ENCODE data around the gene GAS1.

The GAS1 gene

DNA sequence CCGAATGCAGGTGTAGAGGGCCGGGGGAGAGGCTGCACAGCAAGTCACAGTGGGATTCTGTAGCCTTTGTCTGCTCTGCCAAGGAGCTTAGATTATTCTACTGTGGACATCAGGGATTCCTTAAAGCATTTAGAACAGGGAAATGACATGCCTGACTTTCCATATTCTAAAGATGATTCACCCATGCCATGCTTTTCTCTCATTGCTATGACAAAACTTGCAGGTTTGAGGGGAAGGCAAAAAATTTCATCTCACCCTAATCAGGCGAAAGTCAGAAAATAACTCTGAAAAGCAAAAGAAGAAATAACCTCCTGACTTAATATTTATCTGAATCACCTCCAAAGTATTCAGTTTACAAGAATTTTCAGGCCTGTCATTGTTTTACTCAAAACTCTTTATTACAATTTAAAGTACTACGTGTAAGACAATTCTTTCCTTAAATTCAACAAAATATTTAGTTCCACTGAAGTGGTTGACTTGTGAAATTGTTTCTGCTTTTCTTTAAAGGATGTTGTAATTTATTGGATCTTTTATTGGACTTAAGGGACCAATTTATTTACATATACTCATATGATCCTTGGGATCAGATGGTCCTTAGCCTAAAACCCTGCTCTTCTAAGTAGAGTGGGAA is 30.0 kb upstream of the GAS1 start:
- no peak overlapping the region for H3K4me3 ChIP-seq (ENCODE audit: control insufficient read depth in 1 of 7, extremely low read depth in 1 of 7, insufficient read depth in 4 of 7, low read depth in 2 of 7, low read length in 6 of 7)
- DNase-seq, result no peak
- 100% methylated on average over 3 of the region's 4 CpGs for WGBS (ENCODE audit: insufficient coverage)
- no peak overlapping the region for H3K27ac ChIP-seq (ENCODE audit: insufficient read depth in 1 of 2, low read depth in 1 of 2, low read length in 2 of 2, poor library complexity in 1 of 2, severe bottlenecking in 2 of 2)
- CTCF ChIA-PET, result no interaction called here
- H3K4me1 ChIP-seq (ENCODE audit: control extremely low read depth in 1 of 4, control insufficient read depth in 4 of 4, insufficient read depth in 4 of 4, low read length in 3 of 4), result no peaks in the 10 kb centered on the region
- H3K36me3 ChIP-seq (ENCODE audit: control insufficient read depth in 4 of 4, insufficient read depth in 4 of 4, low read length in 3 of 4), result no peaks in the 10 kb centered on the region
- H3K27me3 ChIP-seq (replicated peaks in 2 of 5; ENCODE audit: control insufficient read depth in 4 of 5, insufficient read depth in 5 of 5, low read length in 4 of 5), result peaks cover 2 to 6% (median 4%) of the 10 kb centered on the region in 5 experiments
- POLR2A ChIA-PET, result no interaction called here
- H3K9me3 ChIP-seq (ENCODE audit: control extremely low read depth in 1 of 5, control insufficient read depth in 4 of 5, insufficient read depth in 2 of 5, low read depth in 1 of 5, low read length in 4 of 5), result no peaks in the 10 kb centered on the region

- no peak overlapping the region for H3K4me3 ChIP-seq (ENCODE audit: control insufficient read depth in 1 of 7, extremely low read depth in 1 of 7, insufficient read depth in 4 of 7, low read depth in 2 of 7, low read length in 6 of 7)
- POLR2A ChIA-PET, result interaction anchor here (0.6 kb wide), 1 partner anchor 59 kb away, joined by 3 read pairs; no protein-coding TSS in a partner anchor
- no peak overlapping the region for H3K27ac ChIP-seq (ENCODE audit: insufficient read depth in 1 of 2, low read depth in 1 of 2, low read length in 2 of 2, poor library complexity in 1 of 2, severe bottlenecking in 2 of 2)
- peaks cover 2 to 6% (median 4%) of the 10 kb centered on the region in 5 experiments for H3K27me3 ChIP-seq (replicated peaks in 2 of 5; ENCODE audit: control insufficient read depth in 4 of 5, insufficient read depth in 5 of 5, low read length in 4 of 5)
- no peaks in the 10 kb centered on the region for H3K4me1 ChIP-seq (ENCODE audit: control extremely low read depth in 1 of 4, control insufficient read depth in 4 of 4, insufficient read depth in 4 of 4, low read length in 3 of 4)
- no peaks in the 10 kb centered on the region for H3K36me3 ChIP-seq (ENCODE audit: control insufficient read depth in 4 of 4, insufficient read depth in 4 of 4, low read length in 3 of 4)
- DNase-seq, result no peak
- no peaks in the 10 kb centered on the region for H3K9me3 ChIP-seq (ENCODE audit: control extremely low read depth in 1 of 5, control insufficient read depth in 4 of 5, insufficient read depth in 2 of 5, low read depth in 1 of 5, low read length in 4 of 5)
- CTCF ChIA-PET, result no interaction called here
Observed at GRCh38 chr9:86975606-86976005, 28.3 kb upstream of the GAS1 start.

DNA sequence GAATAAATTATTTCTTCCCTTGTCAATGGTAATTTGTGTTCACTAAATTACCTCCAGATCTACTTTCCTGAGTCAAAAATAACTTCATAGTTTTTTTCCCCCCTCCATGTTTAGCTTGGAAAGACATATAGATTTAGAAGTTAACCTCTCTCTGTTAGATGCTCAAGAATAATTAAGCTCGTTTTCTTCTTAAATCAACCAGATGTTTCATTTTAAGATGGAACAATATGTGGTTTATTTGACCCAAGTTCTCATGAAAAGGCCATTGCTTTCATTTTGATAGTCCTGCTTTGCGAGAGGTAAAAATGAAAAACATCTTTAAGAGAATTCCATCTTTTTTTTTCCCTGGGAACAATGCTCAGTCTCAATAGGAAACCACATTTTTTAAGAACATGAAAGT is 27.7 kb upstream of the GAS1 start:
- Histone ChIP-seq H3K27me3 (replicated peaks in 2 of 5; ENCODE audit: control insufficient read depth in 4 of 5, insufficient read depth in 5 of 5, low read length in 4 of 5) (peaks cover 2 to 6% (median 4%) of the 10 kb centered on the region in 5 experiments), H3K4me1 (ENCODE audit: control extremely low read depth in 1 of 4, control insufficient read depth in 4 of 4, insufficient read depth in 4 of 4, low read length in 3 of 4) (no peaks in the 10 kb centered on the region), H3K27ac (ENCODE audit: insufficient read depth in 1 of 2, low read depth in 1 of 2, low read length in 2 of 2, poor library complexity in 1 of 2, severe bottlenecking in 2 of 2) (no peak overlapping the region), H3K9me3 (ENCODE audit: control extremely low read depth in 1 of 5, control insufficient read depth in 4 of 5, insufficient read depth in 2 of 5, low read depth in 1 of 5, low read length in 4 of 5) (no peaks in the 10 kb centered on the region), H3K4me3 (ENCODE audit: control insufficient read depth in 1 of 7, extremely low read depth in 1 of 7, insufficient read depth in 4 of 7, low read depth in 2 of 7, low read length in 6 of 7) (no peak overlapping the region), H3K36me3 (ENCODE audit: control insufficient read depth in 4 of 4, insufficient read depth in 4 of 4, low read length in 3 of 4) (no peaks in the 10 kb centered on the region)
- WGBS (ENCODE audit: insufficient coverage), result 100% methylated on average over 1 of the region's 2 CpGs
- ChIA-PET POLR2A (interaction anchor here (0.6 kb wide), 1 partner anchor 59 kb away, joined by 3 read pairs; no protein-coding TSS in a partner anchor), CTCF (interaction anchor here (0.6 kb wide), 1 partner anchor 243 kb away, joined by 3 read pairs; no protein-coding TSS in a partner anchor)
- no peak for DNase-seq

- no peaks in the 10 kb centered on the region for H3K9me3 ChIP-seq (ENCODE audit: control extremely low read depth in 1 of 5, control insufficient read depth in 4 of 5, insufficient read depth in 2 of 5, low read depth in 1 of 5, low read length in 4 of 5)
- POLR2A ChIA-PET, result no interaction called here
- peaks cover 2 to 6% (median 4%) of the 10 kb centered on the region in 5 experiments for H3K27me3 ChIP-seq (replicated peaks in 2 of 5; ENCODE audit: control insufficient read depth in 4 of 5, insufficient read depth in 5 of 5, low read length in 4 of 5)
- no peaks in the 10 kb centered on the region for H3K4me1 ChIP-seq (ENCODE audit: control extremely low read depth in 1 of 4, control insufficient read depth in 4 of 4, insufficient read depth in 4 of 4, low read length in 3 of 4)
- H3K4me3 ChIP-seq (ENCODE audit: control insufficient read depth in 1 of 7, extremely low read depth in 1 of 7, insufficient read depth in 4 of 7, low read depth in 2 of 7, low read length in 6 of 7), result no peak overlapping the region
- no peaks in the 10 kb centered on the region for H3K36me3 ChIP-seq (ENCODE audit: control insufficient read depth in 4 of 4, insufficient read depth in 4 of 4, low read length in 3 of 4)
- 100% methylated on average over 1 of the region's 2 CpGs for WGBS (ENCODE audit: insufficient coverage)
- CTCF ChIA-PET, result interaction anchor here (0.6 kb wide), 1 partner anchor 243 kb away, joined by 3 read pairs; no protein-coding TSS in a partner anchor
- no peak for DNase-seq
- H3K27ac ChIP-seq (ENCODE audit: insufficient read depth in 1 of 2, low read depth in 1 of 2, low read length in 2 of 2, poor library complexity in 1 of 2, severe bottlenecking in 2 of 2), result no peak overlapping the region
Observed at GRCh38 chr9:86974421-86974820, 27.1 kb upstream of the GAS1 start.

DNA sequence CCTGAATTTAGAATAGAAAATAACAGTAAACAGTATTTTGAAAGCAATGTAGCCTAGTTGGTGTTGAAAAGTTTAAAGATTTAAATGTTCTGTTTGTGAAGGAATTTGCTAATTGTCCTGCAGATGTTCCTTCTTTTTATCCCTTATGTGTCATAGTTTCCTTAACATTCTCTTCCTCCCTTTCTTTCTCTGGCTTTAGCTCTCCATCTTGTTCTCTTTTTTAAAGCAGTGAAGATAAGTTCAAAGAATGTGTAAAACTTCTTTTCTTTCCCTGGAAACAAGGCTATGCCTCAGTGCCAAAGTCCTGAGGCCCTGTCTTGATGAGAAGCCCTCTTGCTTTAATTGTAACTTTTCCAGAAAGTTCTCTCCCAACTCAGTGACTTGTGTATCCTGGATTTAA is 24.4 kb upstream of the GAS1 start:
- no peak for DNase-seq
- Histone ChIP-seq H3K27me3 (replicated peaks in 2 of 5; ENCODE audit: control insufficient read depth in 4 of 5, insufficient read depth in 5 of 5, low read length in 4 of 5) (peaks cover 2 to 6% (median 4%) of the 10 kb centered on the region in 5 experiments), H3K9me3 (ENCODE audit: control extremely low read depth in 1 of 5, control insufficient read depth in 4 of 5, insufficient read depth in 2 of 5, low read depth in 1 of 5, low read length in 4 of 5) (no peaks in the 10 kb centered on the region), H3K4me1 (ENCODE audit: control extremely low read depth in 1 of 4, control insufficient read depth in 4 of 4, insufficient read depth in 4 of 4, low read length in 3 of 4) (no peaks in the 10 kb centered on the region), H3K36me3 (ENCODE audit: control insufficient read depth in 4 of 4, insufficient read depth in 4 of 4, low read length in 3 of 4) (no peaks in the 10 kb centered on the region), H3K4me3 (ENCODE audit: control insufficient read depth in 1 of 7, extremely low read depth in 1 of 7, insufficient read depth in 4 of 7, low read depth in 2 of 7, low read length in 6 of 7) (no peak overlapping the region), H3K27ac (ENCODE audit: insufficient read depth in 1 of 2, low read depth in 1 of 2, low read length in 2 of 2, poor library complexity in 1 of 2, severe bottlenecking in 2 of 2) (no peak overlapping the region)
- POLR2A ChIA-PET, result no interaction called here
- CTCF ChIA-PET, result interaction anchor here (1.0 kb wide), 1 partner anchor 10 kb away, joined by 4 read pairs; no protein-coding TSS in a partner anchor

DNA sequence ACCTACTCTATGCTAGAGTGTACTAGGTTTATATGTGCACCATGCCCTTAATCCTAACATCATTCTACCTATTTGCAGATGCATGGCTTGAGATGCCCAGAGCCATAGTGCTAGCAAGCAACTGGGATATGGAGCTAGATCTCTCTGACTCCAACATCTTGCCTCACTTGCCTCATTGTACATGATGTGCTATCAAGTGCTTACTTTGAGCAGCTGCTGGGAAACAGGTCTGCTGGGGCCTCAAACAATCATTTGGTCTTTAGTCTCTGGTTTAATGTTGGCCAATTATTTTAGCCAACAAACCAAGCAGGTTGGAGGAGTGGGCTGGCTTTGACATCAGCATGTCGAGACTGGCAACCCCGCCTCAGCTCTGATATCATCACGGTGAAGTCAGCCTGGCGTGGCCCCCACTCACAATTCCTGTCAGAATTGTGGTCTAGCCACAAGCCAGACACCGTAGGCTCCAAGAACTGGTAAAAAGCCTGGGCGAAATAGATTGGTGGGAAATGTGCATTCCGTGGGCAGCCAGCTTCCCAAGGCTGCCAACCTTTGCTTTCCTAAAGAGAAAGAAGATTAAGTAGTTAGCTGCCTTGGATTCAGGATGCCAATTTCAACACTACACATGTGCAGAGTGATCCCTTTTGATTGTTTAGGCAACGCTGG is 21.1 kb upstream of the GAS1 start:
- Histone ChIP-seq H3K9me3 (ENCODE audit: control extremely low read depth in 1 of 5, control insufficient read depth in 4 of 5, insufficient read depth in 2 of 5, low read depth in 1 of 5, low read length in 4 of 5) (no peaks in the 10 kb centered on the region), H3K36me3 (ENCODE audit: control insufficient read depth in 4 of 4, insufficient read depth in 4 of 4, low read length in 3 of 4) (no peaks in the 10 kb centered on the region), H3K4me1 (ENCODE audit: control extremely low read depth in 1 of 4, control insufficient read depth in 4 of 4, insufficient read depth in 4 of 4, low read length in 3 of 4) (no peaks in the 10 kb centered on the region), H3K4me3 (ENCODE audit: control insufficient read depth in 1 of 7, extremely low read depth in 1 of 7, insufficient read depth in 4 of 7, low read depth in 2 of 7, low read length in 6 of 7) (no peak overlapping the region), H3K27ac (ENCODE audit: insufficient read depth in 1 of 2, low read depth in 1 of 2, low read length in 2 of 2, poor library complexity in 1 of 2, severe bottlenecking in 2 of 2) (no peak overlapping the region), H3K27me3 (replicated peaks in 2 of 5; ENCODE audit: control insufficient read depth in 4 of 5, insufficient read depth in 5 of 5, low read length in 4 of 5) (peaks cover 0 to 2% (median 0%) of the 10 kb centered on the region in 5 experiments)
- CTCF ChIA-PET, result no interaction called here
- POLR2A ChIA-PET, result no interaction called here
- WGBS (ENCODE audit: insufficient coverage), result 40% methylated on average over 7 of the region's 8 CpGs
- DNase-seq, result no peak

DNA sequence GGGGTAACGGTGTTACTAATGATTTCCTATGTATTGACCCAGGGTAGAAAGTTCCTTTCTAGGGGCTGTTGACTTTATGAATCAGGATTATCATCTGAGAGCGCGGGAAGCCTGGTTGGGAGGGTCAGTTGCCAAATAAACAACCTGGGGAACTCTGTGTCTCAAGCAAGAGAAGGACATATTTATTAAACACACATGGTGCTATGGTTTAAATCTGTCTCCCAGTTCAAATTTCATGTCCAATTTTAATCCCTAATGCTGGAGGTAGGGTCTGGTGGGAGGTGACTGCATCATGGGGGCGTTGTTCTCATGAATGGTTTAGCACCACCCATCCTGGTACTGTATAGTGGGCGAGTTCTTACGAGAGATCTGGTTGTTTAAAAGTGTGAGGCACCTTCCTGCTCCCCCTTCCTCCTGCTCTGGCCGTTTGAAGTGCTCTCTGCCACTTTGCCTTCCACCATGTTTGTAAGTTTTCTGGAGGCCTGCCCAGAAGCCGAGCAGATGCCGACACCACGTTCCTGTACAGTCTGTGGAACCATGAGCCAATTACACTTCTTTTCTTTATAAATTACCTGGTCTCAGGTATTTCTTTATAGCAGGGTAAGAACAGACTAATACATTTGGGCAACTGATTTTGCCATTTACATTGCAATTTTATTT is 19.7 kb upstream of the GAS1 start:
- no peak overlapping the region for H3K27ac ChIP-seq (ENCODE audit: insufficient read depth in 1 of 2, low read depth in 1 of 2, low read length in 2 of 2, poor library complexity in 1 of 2, severe bottlenecking in 2 of 2)
- DNase-seq, result no peak
- H3K36me3 ChIP-seq (ENCODE audit: control insufficient read depth in 4 of 4, insufficient read depth in 4 of 4, low read length in 3 of 4), result no peaks in the 10 kb centered on the region
- H3K4me3 ChIP-seq (ENCODE audit: control insufficient read depth in 1 of 7, extremely low read depth in 1 of 7, insufficient read depth in 4 of 7, low read depth in 2 of 7, low read length in 6 of 7), result no peak overlapping the region
- H3K4me1 ChIP-seq (ENCODE audit: control extremely low read depth in 1 of 4, control insufficient read depth in 4 of 4, insufficient read depth in 4 of 4, low read length in 3 of 4), result no peaks in the 10 kb centered on the region
- no peaks in the 10 kb centered on the region for H3K9me3 ChIP-seq (ENCODE audit: control extremely low read depth in 1 of 5, control insufficient read depth in 4 of 5, insufficient read depth in 2 of 5, low read depth in 1 of 5, low read length in 4 of 5)
- peaks cover 0 to 4% (median 0%) of the 10 kb centered on the region in 5 experiments for H3K27me3 ChIP-seq (replicated peaks in 2 of 5; ENCODE audit: control insufficient read depth in 4 of 5, insufficient read depth in 5 of 5, low read length in 4 of 5)
- CTCF ChIA-PET, result no interaction called here
- POLR2A ChIA-PET, result no interaction called here
- WGBS (ENCODE audit: insufficient coverage), result 91% methylated on average over 6 of the region's 10 CpGs

All from common myeloid progenitor, CD34-positive (primary cell).